ENCODE data around the gene MOSMO.

DNA sequence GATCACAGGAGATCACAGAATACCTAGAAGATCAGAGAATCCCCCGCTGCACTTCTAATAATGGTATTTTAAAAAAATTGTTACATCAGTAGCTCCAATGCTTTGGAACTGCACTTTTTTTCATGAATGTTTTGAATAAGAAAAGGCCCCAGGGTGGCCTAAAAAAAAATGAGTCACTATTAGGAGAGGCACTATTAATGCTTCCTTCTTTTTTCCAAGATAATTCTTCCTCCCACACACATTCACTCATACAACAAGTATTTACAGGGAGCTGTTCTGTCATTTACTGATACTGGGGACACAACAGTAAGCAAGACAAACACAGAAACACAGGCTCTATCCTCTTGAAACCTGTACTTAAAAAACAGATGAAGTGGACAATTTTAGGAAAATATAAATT is 6.3 kb upstream of the MOSMO start:
- TF ChIP-seq, protein P1, sequence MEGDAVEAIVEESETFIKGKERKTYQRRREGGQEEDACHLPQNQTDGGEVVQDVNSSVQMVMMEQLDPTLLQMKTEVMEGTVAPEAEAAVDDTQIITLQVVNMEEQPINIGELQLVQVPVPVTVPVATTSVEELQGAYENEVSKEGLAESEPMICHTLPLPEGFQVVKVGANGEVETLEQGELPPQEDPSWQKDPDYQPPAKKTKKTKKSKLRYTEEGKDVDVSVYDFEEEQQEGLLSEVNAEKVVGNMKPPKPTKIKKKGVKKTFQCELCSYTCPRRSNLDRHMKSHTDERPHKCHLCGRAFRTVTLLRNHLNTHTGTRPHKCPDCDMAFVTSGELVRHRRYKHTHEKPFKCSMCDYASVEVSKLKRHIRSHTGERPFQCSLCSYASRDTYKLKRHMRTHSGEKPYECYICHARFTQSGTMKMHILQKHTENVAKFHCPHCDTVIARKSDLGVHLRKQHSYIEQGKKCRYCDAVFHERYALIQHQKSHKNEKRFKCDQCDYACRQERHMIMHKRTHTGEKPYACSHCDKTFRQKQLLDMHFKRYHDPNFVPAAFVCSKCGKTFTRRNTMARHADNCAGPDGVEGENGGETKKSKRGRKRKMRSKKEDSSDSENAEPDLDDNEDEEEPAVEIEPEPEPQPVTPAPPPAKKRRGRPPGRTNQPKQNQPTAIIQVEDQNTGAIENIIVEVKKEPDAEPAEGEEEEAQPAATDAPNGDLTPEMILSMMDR (IDR thresholded peaks at IDR 0.05), result no peak
- TF ChIP-seq POLR2A (IDR thresholded peaks at IDR 0.05), result no peak

Data from vagina (tissue), 2 donors.